Measurements from ENCODE around the gene MYOG.

MYOG gene

DNA sequence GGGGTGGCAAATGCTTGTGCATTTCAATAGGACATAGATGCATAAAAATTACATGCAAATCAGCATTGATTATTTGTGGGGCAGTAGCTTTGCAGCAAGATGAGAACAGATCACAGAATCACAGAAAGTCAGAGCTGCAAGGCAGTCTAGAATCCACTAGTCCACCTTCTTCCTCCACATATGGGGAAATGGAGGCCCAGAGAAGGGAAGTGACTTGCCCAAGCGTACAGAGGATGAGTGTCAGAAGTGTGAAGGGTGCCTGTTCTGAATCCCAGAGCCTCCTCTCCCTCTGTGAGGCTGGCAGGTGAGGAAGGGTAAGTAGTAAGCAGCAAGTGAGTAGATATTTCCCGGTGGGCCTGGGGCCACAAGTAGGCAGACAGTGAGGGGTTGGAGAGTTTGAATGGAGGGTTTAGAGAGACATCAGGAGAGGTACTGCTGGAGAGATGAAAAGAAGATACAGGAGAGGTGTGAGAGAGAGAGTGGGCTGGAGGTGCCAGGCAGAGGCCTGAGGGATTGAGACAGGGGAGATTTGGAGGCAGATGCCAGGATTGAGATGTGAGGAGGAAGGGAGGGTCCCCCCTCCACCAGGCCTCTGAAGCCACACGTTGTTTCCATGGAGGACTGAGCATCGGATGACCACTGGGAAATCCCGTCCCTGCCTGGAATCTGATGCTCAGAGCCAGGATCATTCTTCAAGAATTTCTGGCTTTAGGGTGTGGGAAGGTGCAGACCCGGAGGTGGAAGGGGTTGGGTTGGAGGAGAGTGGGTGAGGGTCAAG is 4.8 kb upstream of the MYOG start:
- no peak for FAIRE-seq

DNA sequence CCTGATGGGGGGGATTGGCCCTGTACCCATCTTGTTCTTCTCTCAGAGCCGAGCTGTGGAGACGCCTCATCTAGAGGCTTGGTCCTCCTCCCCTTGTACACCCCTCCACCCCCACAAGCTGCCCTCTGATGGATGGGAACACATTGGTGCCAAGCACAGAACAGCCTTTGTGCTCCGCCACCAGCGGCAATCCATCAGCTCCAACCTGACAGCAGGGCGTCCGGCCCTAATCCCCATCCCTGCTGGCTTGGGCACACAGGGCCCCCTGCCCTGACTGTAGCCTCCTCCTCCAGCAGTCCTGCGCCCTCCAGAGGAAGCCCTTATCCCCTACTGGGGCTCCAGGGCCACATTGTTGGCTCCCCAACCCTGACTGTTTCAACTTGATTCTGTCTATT is 3.8 kb upstream of the MYOG start:
- FAIRE-seq = no peak

- FAIRE-seq = no peak
Measured at GRCh38 chr1:203089001-203089650, 3.3 kb upstream of the MYOG start.

DNA sequence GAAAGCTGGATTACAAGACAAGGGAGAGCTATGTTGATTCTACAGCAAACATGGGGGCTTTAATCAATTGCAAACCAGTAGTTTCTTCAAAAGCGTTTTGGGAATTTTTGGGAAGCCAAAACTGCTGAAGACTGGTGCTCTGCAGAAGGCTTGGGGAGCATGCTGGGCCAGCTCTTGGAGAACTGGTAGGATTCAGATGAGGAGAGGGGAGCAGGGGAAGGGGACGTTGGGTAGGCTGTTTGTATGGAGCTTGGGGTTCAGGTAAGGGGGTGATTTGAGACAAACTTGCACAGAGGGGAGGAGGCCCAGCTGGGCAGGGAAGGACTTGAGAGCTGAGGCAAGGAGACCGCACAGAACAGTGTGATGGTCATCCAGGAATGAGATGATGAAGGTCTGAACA is 2.6 kb upstream of the MYOG start:
- no peak for FAIRE-seq

DNA sequence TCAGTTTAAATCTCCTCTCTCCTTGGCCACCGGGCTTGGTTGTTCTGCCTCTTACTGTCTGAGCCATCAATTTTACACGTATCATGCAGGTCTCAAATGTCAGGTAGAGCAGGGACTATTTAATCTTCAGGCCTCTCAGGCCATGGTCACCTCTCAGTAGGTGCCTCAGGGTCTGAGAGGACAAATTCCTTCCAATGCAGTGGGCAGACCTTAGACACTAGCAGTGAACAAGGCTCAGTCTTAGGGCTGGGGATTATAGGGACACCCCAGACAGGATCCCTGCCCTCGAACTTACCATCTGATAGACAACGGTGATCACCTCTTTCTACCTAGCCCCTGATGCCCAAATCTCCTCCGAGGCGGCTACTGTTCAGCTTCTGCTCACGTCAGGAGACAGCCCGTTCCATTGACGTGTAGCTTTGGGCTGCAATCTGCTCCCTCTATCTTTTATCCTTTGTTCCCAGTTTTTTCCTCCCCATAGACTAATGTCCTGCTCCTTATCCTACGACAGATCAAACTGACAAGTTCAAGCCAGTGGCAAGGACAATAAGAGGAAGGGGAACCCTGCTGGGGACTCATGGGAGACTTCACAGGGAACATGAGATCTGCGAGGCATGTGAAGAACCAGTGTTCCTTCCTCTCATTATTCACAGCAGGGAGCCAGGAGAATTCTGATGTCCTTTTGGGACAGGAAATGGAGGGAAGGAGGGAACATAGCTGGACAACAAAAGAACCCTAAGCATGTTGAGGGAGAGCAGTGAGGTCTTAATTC is 1.4 kb upstream of the MYOG start:
- no peak for FAIRE-seq

DNA sequence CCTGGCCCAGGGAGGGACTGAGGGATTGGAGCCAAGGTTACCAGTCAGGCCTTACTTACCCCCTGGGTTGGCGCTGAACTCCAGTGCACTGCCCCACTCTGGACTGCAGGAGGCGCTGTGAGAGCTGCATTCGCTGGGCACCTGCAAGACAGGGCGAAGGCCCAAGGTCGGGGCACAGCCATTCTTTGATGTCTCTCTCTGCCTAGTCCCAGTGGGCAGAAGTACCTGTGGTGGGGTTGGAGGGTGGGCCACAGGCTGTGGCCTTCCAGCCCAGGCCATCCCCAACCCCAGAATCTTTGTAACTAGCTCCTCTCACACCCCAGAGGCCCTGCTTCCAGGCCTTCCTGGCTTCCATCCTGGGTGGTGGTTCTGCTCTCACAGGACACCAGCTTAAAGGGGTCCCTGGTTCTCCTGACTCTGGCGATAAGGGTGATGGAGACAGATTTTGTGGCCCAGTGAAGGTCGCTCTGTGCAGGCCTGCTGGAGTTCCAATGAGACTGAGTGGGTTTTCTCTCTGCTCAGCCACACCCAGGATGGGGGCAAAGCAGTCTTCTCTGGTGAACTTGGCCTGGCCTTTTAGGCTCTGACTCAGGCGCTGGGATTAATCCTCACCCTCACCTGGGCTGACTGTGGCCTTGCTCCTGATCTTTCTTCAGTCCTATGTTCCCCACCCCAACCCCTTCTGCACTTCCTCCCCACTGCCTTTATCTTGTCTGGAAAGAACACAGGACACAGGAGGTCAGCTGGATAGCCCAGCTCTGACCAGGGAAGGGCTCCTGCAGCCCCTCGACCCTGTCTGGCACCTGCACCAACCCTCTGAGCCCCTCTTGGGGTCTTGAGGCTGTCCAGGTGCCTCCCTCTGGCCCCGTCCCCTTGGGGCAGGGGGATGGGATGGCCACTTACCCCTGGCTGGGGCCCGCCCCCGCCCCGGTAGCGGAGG is 954 bp downstream of the MYOG start:
- no peak for FAIRE-seq

- no peak for FAIRE-seq
Measured at GRCh38 chr1:203083463-203083921, 2.3 kb downstream of the MYOG start.

DNA sequence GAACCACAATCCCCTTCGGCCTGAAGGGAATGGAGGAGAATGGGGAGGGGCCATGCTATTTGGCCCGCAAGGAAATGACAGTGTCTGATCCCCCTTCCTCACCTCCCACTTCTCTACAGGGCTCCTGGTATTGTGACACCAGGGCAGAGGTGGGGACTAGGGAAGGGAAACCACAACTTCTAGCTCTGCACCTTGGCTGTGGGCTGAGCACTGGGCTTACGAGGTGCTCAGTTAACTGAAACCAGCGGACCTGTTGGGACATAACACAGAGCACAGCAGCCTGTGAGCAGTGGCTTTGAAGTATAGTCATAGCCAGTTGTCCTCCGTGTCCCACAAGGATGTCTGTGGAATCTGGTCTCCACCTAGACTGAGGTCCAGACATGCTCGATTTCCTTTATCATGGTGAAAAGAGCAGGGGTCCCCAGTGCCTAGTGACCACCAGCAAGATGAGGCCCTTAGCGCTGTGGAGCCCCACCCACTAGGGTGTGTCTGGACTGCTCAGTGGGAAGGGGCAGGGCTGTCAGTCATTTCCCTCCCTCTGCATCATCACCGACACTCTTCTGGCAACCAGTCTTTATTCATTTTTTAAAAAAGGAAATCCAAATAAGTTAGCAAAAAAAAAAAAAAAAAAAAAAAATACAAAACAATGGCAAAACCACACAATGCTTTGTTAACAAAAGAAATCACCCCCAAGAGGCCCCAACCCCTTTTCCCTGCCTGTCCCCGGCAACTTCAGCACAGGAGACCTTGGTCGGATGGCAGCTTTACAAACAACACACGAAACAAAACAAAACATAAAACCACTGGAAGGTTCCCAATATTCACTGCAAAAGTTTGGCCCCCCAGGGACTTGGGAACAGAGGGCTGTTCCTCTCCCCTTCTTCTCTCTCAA is 3.0 kb downstream of the MYOG start:
- no peak for FAIRE-seq

DNA sequence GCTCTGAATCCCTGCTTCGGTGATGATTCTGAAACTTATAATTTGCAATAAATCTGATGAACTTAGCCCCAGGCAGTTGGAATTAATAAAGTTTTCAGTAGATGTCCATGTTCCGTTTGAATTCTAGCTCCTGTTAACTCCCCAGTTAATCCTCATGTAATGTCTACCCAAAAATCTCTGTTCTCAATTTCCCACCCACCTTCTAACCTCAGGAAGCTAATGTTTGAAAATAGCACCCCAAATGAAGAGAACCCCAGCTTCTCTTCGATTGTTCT is 3.6 kb downstream of the MYOG start:
- no peak for FAIRE-seq

DNA sequence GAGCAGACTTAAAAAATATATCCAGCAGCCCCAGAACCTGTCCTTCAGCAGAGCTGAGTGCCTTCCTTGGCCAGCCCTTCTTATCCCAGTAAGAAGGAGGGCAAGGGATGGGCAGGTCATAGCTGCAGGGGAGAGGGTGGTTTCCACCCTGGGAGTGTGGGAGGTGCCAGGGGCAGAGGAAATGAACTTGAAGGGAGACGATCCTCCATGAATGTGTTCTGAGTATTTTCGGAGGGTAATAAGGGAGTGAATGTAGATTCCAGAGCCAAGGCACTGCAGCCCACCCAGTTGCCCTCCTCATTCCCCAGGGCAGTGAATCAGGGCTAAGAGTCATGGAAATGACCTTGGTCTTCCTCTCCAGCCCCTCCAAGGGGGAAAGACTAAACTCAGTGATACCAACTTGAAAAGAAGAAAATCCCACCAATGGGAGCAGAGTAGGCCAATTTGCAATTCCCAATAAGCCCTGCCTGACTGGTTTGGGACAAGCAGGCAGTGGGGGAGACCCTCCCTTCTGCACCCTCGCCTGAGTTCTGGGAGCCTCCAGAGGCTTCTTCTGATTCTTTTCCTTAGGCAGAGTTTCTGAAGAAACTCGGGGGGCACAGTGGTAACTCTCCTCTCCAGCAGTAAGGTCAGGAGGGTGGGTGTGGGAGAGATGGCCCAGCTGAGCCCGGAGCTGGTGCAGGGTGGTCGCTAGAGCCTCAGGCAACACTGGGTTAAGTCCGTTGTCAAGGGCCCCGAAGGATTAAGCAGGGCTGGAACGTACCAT is 4.2 kb downstream of the MYOG start:
- no peak for FAIRE-seq

DNA sequence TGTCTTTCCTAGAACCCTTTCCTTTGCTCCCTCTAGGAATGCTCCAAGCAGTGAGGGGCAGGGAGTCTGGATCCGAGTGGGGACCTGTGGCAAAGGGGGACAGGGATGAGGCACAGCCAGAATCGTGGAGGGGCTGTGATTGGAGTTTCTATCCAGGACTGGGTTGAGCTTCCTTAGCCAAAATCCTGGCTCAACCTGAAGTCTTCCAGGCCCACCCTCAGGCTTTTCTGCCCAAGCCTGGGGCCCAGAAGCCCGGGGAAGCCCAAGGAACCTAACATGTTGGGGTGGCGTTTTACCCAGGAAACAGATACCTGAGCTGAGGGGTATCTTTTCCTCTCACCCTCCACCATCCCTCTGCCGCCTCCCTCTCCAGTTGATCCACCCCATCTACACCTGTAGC is 5.4 kb downstream of the MYOG start:
- no peak for FAIRE-seq

GRCh38 chr1:203078478-203078877 is 7.3 kb downstream of the MYOG start:
- FAIRE-seq = no peak

GRCh38 chr1:203077956-203078355 is 7.9 kb downstream of the MYOG start:
- FAIRE-seq = no peak

- FAIRE-seq = no peak
Measured at GRCh38 chr1:203077367-203077766, 8.4 kb downstream of the MYOG start.

GRCh38 chr1:203076031-203076511 is 9.7 kb downstream of the MYOG start:
- no peak for FAIRE-seq

DNA sequence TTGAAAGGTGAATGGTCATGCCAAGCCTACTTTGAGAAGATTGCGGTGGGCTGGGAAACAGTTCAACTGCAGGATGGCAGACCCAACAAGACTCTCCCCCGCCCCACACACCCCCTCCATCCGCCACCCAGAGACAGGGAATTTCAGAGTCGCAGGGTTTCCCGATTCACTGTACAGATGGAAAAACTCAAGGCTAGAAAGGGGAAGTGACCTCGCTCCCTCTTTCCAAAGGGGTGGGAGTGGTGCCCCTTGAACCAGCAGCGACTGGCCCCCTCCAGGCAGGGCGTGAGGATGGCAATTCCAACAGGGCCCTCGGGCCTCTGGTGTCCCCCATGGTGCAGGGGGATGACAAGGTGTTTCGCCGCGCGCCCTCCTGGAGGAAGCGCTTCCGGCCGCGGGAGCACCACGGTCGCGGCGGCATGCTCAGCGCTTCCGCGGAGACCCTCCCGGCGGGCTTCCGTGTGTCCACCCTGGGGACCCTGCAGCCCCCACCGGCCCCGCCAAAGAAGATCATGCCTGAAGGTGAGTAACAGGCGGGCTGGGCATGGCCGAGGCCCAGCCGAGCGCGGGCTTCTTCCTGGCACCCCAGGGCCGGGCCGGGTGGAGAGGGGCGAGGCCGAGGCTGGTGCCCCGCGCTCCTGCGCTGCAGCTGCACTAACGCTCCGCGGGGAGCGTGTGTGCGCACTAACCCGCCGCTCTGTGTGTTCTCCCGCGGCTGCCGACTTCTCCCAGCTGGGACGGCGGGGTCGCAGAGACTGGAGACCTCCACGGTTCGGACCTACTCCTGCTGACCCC is 10.4 kb downstream of the MYOG start:
- no peak for FAIRE-seq

DNA sequence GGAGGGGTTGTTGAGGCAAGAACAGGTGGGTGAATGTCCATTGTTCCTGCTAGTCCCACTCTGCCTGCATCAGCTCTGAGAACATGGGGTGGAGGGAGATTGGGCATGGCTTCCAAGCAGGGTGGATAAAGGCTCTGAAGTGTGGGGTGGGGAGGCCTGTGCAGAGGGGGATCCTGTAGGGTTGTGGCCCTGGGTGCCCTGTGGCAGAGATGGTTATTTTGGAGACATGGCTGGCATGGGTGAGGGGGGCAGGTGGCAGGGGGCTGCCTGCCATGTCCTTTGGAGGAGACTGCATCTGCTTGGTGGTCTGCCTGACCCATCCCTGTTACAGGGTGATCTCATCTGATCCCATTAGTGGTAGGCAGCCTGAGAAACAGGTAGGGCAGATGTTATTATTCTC is 11.2 kb downstream of the MYOG start:
- FAIRE-seq = no peak

DNA sequence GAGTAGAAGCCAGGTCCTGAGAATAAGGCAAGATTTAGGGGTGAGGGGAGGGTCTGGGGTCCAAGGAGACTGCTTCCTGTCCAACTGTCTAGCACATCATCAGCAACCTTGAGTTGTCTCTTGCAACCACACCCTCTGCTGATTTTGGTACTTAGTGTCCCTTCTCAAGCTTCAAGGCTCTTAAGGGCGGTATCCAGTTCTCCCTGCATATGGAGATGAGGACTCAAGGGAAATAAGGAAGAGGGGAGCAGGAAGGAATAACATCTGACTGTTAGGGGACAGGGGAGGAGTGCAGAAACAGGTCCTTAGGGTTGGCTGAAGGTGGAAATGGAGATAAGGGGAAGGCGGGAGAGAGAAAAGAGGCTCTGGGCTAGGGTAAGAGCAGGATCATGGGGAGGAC is 12.3 kb downstream of the MYOG start:
- FAIRE-seq = no peak

DNA sequence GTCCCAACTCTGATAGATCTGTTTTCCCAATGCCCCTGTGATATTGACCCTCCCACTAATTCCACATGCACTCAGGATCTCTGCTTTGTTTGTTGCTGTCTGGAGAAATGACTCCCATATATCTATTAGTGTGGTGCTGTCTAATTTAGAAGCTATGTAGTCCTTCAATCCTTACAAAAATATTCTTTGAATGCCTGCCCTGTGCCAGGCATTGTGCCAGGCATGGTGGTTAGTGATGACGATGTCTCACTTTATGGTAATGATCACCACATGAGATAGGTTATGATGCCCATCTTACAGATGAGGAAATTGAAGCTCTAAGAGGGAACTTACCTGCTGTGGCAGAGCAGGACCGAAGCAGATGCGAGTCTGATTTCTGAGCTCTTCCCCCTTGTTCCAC is 12.9 kb downstream of the MYOG start:
- no peak for FAIRE-seq

DNA sequence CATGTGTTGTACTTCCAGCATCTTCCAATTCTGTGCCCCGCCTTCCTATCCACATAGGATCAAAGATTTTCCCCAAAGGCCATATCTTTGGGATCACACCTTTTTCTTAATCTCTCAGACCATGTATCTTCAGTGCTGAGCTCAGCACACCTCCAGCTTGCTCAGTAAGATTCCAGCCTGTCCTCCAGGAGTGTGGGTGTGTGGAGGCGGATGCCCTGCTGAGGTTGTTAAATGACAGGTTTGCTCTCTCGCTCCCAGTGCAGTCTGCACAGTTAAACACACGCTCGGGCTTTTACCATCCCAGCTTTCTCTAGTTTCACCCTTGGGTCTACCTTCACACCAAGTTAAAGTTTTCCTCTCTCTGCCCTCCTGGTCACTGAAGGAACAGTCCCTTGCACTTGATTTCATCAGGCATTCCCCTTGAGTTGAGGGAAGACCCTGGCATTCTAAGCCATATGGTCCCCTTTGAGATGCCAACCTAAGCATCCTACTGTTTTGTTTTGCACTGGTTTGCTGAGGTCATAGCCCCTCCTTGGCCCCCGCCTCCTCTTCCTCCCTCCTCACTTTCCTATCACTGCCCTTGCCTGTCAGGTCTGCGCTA is 13.7 kb downstream of the MYOG start:
- no peak for FAIRE-seq
